ENCODE measurements around the gene ADAMTSL4.
A peak's percentile ranks its signal among the peaks of the same experiment; 100 is the strongest.

ADAMTSL4 gene

DNA sequence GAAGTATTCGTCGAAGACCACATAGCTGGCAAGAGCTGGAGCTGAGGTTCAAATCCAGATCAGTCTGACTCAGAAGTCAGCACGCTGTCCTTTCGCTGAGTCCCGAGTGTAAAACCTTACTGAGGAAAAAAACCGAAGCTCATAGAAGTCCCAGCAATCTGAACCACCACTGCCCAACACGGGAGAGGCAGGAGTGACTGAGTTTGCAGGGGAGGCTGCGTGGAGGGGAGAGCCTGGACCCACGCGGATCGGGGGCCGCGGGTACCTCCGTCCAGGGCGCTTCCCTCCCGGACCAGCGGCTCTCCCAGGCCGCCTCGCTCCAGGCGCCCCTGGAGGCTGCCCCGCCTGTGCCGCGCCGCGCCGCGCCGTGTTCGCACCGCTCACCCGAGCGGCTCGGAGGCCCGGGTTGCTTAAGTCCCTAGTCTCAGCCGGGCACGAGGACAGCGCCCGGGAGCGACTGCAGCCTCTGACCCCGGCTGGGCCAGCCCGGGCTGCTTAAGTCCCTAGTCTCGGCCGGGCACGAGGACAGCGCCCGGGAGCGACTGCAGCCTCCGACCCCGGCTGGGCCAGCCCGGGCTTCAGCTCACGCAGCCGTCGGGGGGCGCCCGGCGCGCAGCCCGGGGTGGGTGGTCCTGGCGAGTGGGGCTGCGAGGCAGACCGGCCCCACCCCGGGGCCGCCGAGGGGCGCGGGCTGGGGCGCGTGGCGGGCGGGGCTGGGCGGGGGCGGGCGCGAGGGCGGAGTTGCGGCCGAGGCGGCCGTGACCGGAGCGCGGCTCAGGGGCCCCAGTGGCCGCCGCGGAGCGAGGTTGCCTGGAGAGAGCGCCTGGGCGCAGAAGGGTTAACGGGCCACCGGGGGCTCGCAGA, at the start of gene ADAMTSL4:
Gene ADAMTSL4, plus strand, starts transcription at position 777 of the 864 bp plus-strand sequence. CDS start 2,881 bp downstream, outside the sequence.
- DNase-seq = peak; percentile 28

DNA sequence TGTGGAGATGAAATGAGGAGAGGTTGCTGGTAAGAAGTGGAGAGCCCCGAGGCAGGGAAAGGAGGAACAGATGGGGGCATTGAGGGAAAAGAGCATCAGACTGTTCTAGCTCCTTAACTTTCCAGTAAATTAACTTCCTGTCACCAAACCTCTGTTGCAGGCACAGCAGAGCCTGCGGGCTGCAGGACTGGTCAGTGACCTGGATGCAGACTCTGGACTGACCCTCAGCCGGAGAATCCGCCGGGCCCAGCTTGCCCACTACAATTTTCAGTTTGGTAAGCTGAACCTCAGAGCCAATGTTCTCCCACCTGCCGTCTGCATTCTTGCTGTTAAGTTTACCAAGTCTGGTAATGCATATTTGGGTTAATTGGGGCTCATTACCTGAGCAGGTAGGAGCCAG, 43.8 kb upstream of the ADAMTSL4 start:
- no peak for DNase-seq

DNA sequence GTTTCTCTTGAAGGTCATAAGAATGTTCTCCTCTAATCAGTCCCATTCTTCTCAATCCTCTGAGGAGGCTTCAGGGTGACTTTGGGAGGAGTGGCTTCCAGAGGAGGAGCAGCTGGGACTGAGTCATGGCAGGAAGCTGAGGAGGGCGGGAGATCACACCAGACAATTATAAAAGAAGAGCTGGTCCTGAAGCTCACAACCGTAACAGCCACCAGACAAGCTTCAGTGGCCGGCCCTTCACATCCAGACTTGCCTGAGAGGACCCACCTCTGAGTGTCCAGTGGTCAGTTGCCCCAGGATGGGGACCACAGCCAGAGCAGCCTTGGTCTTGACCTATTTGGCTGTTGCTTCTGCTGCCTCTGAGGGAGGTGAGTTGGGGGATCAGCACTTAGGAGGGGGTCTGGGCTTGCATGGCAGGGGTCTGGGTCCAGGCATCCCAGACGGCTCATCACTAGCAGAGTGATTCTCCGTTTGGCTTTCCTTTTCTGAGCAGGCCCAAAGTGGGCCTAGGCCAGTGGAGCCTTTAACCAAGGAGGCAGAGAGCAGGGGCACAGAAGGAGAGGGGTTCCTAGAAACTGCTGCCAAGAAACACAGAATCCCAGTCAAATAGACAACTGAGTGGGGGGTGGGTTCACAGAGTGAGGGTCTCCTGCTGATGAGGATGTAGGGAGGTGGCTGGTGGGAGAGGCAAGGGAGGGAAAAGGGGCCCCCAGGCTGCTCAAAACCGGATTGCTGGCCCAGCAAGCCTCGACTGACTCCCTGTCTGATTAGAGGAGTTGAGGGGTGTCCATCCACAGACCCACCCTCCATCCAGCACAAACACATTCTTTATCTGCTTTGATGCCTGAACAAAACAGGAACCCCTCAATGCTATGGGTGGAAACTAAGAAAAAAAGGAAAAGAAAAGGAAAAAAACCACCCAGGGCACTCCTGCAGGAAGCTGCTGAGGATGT, 41.0 kb upstream of the ADAMTSL4 start, which contains the start of gene ECM1:
Gene ECM1, plus strand, starts transcription at position 198 of the 953 bp plus-strand sequence. Its CDS starts 101 bp downstream, at position 299.
- peak; percentile 20 for DNase-seq

DNA sequence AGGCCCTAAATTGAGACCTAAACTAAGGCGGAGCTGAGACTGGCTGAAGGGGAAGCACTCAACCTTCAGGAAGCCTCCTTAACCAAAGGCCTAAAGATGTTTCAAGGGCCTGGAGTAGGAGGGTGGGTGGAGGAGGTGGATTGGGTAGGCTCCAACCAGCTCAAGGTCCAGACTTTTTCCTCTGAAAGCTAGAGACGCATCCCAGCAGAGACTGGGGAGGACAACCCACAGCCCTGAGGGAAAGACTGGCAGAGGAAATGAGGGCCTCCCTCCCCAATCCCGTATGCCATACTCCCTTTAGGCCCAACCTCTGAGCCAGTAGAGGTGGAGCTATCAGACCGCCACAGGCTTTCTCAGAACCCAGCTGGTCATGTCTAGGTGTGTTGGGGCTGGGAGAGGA, 40.2 kb upstream of the ADAMTSL4 start:
- no peak for DNase-seq

DNA sequence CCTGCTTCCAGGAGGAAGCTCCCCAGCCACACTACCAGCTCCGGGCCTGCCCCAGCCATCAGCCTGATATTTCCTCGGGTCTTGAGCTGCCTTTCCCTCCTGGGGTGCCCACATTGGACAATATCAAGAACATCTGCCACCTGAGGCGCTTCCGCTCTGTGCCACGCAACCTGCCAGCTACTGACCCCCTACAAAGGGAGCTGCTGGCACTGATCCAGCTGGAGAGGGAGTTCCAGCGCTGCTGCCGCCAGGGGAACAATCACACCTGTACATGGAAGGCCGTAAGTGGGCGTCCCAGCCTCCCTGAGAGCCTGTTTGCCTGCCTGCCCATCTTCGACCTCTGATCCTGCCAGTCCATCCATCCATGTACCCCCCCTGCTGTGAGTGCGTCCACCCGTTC, 37.7 kb upstream of the ADAMTSL4 start:
- no peak for DNase-seq

DNA sequence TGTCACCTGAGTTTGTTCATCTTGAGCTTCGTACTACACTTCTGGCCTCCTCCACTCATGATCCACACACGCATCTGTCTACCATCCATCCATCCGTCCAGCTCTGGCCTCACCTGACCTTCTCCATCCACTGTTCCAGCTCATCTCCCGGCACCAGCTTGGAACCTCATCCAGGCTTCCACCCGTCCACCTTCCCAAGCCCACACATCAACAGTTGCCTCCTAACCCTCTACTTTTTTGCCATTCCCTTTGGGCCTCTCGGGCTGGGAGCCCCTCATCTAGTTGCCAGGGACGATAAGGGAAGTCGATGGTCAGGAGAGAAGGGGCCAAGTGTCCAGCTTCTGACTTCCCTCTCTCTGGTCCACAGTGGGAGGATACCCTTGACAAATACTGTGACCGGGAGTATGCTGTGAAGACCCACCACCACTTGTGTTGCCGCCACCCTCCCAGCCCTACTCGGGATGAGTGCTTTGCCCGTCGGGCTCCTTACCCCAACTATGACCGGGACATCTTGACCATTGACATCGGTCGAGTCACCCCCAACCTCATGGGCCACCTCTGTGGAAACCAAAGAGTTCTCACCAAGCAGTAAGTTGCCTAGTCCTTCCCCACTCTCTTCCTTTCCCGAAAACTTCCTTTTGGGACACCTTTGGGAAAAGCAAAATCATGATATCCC, 37.1 kb upstream of the ADAMTSL4 start:
- no peak for DNase-seq

DNA sequence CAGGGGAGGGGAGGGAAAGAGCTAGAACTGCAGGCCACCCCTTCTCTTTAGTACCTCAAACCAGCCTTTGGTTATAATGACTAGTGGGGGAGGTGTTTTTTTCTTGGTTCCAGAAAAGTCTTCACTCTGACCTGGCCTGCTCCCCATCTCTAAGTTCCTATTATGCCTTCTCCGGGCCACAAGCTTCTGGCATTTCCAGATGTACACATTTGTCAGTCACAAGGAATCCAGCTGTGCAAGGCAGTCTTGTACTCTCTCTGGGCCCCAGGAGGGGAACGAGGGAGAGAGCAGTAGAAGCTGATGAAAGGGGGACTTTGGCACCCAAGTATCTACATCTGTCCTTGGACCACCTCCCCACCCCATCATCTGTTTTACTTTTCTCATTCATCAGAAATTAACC, 36.4 kb upstream of the ADAMTSL4 start:
- no peak for DNase-seq

DNA sequence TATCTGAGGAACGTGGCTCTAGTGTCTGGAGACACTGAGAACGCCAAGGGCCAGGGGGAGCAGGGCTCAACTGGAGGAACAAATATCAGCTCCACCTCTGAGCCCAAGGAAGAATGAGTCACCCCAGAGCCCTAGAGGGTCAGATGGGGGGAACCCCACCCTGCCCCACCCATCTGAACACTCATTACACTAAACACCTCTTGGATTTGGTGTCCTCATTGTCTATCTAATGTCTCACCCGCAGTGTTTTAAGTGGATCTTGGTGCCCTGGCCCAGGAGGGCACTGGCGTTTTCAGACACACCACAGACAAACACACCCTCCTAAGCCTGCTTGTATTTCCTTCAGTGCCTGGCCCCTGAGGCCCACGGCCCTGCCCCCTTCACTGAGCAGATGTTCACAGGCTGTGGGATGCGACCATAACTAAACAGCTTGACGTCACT, 35.8 kb upstream of the ADAMTSL4 start:
- DNase-seq = no peak

DNA sequence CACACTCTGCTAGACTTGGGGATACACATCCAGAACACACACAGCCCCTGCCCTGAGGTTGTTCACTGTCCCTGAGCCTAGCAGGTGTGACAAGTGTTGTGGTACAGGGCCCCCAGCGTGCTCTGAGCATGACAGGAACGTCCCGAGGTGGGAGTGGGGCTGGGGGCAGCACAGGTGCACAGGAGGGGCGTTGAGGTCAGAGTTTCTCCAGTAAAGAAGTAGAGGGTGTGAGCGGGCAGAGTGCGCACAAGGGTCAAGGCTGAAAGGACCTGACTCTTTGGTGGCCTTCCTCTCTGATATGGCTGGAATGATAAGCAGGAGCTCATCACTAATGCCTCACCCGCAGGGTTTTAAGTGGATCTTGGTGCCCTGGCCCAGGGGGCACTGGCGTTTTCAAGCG, 34.9 kb upstream of the ADAMTSL4 start:
- DNase-seq = no peak

DNA sequence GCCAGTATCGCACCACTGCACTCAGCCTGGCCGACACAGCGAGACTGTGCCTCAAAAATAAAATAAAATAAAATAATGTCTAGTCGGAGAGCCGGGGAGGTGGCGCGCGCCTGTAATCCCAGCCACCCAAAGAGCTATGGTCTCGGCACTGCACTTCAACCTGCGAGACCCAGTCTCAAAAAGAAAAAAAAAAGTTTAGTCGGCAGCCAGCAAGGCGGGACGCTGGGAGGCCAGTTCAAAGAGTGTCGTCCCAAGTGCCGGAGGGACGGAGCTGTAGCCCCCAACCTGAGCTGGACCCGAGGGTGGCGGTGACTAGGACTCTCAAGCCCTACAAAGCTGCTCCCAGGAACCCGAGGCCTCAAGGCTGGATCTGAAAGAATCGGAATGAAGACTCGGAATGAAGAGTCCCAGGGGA, 34.3 kb upstream of the ADAMTSL4 start:
- DNase-seq = no peak

DNA sequence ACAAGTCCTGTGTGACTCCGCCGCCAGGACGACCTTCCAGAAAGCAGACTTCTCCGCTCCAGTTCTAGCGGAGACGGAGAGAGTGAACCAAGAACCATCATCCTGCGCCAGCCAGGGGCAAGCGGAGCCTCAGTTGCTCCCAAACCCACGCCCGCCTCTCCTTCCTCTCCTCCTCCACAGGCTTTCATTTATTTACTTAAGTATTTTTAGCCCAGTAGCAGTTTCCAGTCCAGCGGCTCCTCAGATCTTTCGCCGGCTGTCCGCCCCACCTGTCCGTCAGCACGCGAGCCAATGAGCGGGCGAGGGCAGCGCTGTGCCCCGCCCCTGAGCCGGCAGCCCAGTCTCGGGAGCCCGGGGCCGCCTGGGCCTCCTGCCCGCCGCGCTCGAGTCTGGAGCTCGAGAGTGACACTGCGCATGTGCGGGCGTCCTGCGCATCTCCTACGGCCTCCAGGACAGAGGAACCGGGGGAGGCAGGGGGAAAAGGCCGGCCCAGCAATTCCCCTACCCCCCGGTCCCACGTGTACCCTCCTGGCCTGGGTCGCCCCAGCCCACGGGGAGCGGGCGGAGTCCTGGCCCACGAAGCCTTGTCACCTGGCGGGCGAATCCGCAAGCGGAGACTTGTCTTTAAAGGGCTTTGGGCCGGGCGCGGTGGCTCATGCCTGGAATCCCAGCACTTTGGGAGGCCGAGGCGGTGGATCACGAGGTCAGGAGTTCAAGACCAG, 33.7 kb upstream of the ADAMTSL4 start, which contains the start of gene FALEC:
Gene FALEC, plus strand, starts transcription at position 425 of the 722 bp plus-strand sequence.
- DNase-seq = peak; percentile 90

DNA sequence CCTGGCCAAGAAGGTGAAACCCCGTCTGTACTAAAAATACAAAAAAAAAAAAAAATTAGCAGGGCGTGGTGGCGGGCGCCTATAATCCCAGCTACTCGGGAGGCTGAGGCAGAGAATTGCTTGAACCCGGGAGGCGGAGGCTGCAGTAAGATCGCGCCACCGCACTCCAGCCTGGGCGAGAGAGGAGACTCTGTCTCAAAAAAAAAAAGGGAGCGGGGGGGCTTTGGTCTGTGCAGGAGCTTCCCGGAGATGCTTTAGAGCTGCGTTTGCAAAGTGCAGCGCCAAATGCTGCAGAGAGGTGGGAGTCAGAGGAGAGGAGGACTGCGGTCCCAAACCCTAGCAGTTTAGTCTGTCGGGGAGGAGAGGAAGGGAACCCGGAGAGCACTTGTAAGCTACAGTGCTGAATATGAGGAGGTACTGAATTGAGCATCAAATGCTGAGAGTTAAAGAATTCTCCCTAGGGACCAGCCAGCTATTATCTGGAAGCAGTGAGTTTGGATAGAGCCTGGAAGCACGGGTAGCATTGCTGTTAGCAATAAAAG, 33.1 kb upstream of the ADAMTSL4 start:
- DNase-seq = no peak

DNA sequence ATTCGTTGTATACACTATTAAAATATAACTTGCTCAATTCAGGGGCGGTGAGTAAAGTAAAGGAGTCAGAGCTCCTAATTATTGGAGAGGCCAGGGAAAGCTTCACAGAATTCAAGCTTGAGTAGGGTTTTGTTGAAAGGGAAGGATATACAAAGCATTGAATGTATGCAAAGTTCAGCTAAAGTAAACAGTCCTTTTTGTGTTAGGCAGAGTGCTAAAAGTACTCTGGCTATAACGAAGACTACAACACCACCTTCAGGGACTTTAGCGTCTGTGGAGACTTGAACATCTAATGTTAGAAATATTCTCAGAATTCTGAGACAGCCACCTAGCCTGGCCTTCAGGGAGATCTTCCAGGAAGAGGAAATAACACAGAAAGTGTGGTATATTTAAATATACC, 32.6 kb upstream of the ADAMTSL4 start:
- DNase-seq = peak; percentile 3

DNA sequence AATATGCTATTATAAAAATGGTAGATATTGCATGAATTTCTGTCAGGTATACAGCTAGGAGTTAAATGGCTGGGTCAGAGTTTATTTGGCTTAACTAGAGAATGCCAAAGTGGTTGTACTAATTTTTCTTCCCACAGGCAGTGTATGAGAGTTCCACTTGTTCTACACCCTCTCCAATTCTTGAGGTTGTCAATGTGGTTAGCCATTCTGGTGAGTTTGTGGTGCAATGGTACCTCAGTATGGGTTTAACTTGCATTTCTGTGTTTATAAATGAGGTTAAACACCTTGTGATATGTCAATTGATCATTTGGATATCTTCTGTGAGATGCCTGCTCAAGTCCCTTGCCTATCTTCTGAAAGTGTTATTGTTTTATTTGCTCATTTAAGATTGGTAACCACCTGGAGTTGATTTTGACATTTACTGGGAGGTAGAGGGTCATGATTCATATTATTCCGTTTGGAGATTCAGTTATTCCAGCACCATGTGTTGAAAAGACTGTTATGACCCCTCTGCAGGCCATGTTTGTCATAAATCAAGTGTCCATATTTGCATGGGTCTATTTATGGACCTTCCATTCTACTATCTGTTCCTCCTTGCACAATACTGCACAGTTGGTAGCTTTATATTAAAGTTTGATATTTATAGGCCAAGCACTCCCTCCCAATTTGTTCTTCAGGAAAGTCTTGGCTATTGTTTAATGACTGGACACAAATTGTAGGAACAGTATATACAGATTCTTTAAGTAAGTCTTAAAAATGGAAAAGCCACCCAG, 27.8 kb upstream of the ADAMTSL4 start:
- no peak for DNase-seq

DNA sequence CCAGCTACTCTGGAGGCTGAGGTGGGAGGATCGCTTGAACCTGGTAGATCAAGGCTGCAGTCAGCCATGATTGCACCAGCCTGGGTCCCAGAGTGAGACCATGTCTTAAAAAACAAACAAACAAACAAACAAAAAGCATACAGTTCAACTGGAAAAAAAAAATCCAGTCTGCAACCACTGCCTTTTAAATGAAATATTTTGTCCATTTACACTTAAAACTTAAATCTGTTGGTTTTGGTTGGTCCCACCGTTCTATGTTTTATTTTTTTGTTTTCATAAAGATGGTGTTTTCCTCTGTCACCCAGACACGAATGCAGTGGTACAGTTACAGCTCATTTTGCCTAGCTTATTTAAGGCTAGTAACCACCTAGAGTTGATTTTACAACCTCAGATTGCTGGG, 23.9 kb upstream of the ADAMTSL4 start:
- no peak for DNase-seq

DNA sequence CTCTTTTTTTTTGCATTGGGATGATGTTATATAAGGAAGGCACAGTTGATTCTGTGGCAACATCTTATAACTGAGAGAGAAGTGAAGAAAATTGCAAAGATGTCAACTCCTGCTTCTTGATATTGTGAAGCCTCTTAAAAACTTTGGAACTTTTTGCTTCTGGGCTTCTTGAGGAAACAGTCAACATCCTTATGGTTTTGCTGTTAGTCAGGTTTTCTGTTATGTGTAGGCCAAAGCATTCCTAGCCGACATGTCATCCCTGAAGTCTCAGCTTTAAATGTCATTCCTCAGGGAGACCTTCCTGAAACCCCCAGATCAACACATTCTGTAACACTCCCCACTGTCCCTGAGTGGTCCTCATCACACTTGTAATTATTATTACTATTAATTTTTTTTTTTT, 21.0 kb upstream of the ADAMTSL4 start:
- no peak for DNase-seq

DNA sequence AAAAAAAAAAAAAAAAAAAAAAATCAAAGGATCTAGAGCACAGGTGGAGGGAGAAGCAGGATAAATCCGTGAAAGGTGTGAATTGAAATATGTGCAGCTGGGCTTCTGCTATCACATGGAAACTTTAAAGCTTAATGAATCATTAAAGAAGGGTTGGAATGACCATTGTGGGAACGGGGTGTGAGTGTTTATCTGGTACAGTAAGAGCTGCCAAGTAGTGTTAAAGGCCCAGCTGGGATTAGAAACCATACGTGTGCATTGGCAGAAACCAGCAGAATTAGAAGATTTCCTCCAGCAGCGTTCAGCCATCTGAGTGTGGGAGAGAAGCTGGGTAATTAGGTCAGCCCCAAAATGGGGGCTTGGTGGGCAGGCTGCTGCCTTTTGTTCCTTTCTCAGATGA, 20.2 kb upstream of the ADAMTSL4 start:
- DNase-seq = no peak

DNA sequence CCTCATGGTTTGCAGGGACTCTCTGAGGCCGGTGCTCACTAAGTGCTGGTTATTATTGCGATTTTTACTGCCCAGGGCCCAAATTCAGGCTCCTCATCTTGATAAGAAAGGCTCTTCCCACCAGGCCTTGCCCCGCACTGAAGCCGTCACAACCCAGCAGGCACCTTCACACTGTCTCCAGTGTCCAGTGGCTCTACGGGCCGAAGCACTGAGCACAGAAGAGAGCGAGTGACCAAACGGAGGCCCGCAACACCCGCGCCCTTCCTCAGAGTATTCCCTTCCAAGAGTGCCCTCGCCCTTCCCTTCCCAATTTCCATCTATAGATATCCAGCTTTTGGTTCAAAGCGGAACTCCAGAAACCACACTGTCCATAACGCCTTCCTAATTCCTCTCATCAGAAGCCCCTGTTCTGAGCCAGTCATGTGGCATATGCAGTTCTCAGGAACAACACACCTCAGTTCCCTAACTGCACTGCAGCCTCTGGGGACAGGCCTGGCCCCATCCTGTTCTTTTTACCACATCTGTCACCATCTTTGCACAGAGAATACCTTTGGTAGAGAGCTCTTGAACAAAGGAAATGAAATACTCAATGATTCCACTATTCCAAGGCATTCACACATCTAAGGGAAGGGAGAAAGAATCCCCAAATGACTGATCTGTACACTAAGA, 18.6 kb upstream of the ADAMTSL4 start:
- DNase-seq = no peak

DNA sequence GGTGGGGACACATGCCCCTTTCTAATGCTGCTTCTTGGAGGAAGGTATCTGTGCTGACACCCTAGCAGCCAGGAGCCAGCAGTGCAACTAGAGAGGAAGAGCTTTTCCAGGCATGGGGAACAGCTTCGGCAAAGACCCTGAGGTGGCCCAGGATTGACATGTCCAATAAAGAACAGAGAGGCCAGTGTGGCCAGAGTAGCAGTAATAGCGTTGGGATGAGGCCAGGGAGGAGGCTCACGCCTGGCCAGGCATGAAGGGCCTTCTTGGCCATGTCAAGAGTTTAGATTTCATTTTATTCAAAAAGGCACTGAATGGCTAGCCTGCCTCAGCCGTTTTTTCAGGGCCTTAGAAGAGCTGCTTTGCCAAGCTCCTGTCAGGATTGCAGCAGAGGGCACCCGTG, 16.3 kb upstream of the ADAMTSL4 start:
- DNase-seq = no peak

DNA sequence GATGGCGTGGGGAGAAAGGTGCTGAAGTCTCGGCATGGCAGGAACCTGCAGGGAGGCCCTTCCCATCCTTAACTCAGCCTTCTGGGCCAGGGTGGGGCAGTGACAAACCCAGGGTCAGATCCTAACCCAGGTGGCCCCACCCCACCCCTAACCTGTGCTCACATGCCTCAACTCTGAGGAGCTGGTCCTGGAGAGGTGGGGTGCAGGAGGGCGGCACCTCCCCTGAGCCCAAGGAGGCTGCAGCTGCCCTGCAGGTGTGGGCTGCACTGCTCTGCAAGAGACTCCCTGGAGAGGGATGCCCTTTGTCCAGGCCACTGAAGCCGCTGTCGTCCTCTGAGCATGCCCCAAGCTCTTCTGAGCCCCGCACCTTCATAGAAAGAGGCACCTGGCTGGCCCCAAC, 15.2 kb upstream of the ADAMTSL4 start:
- DNase-seq = no peak
